GM12892 (cell line): ENCODE results near the gene PPIC.

ENCODE experiments used
- POLR2A ChIP-seq: IDR thresholded peaks from 2 replicates; pipeline ENCODE4 v1.6.1; 2011; ENCODE audit warnings: low read depth, low read length, control low read depth
- POLR2AphosphoS5 ChIP-seq: IDR thresholded peaks from 2 replicates; pipeline ENCODE4 v1.6.1; 2011; ENCODE audit warnings: low read depth, low read length, control low read depth

- TF ChIP-seq POLR2AphosphoS5 (no peak), POLR2A (no peak)
Measured at GRCh38 chr5:123059455-123059854, 22.9 kb upstream of the PPIC start.
